GM06990 (cell line): Measurements from ENCODE around the gene RCAN1.

Source experiments
- DNase-seq: peaks from one replicate; pipeline ENCODE4 v3.0.0-alpha.2; 2011; ENCODE audit not compliant: insufficient read length; ENCODE audit errors: extremely low read depth
- H3K27me3 ChIP-seq: replicated peaks from 2 replicates; pipeline ENCODE4 v1.6.0; 2011; ENCODE audit warnings: low read length; ENCODE audit not compliant: control insufficient read depth, insufficient read depth
- H3K36me3 ChIP-seq: 2 replicates; pipeline ENCODE4 v1.5.1; 2011; ENCODE audit warnings: low read length; ENCODE audit not compliant: control insufficient read depth, insufficient read depth
- H3K4me3 ChIP-seq: replicated peaks from 2 replicates; pipeline ENCODE4 v1.5.1; 2011; ENCODE audit warnings: low read depth, mild to moderate bottlenecking, control low read depth, low read length
- CTCF ChIP-seq: IDR thresholded peaks from 2 replicates; pipeline ENCODE4 v1.5.1; 2011; ENCODE audit warnings: low read length, control low read depth, mild to moderate bottlenecking, inconsistent platforms; ENCODE audit not compliant: insufficient read depth, poor library complexity, severe bottlenecking

RCAN1 gene

GRCh38 chr21:34592120-34592955, 22.6 kb downstream of the RCAN1 start:
- H3K27me3 ChIP-seq: no peaks in the 10 kb centered on the region
- H3K36me3 ChIP-seq: no peaks in the 10 kb centered on the region
- DNase-seq: no peak
- no peak for TF ChIP-seq CTCF
- no peak overlapping the region for H3K4me3 ChIP-seq

GRCh38 chr21:34590520-34590919, 24.4 kb downstream of the RCAN1 start:
- Histone ChIP-seq H3K36me3 (no peaks in the 10 kb centered on the region), H3K4me3 (no peak overlapping the region), H3K27me3 (no peaks in the 10 kb centered on the region)
- DNase-seq: no peak
- TF ChIP-seq CTCF: no peak

- H3K4me3 ChIP-seq: no peak overlapping the region
- no peaks in the 10 kb centered on the region for H3K36me3 ChIP-seq
- no peak for TF ChIP-seq CTCF
- no peak for DNase-seq
- H3K27me3 ChIP-seq: no peaks in the 10 kb centered on the region
Measured at GRCh38 chr21:34589511-34590282, 25.2 kb downstream of the RCAN1 start.

- Histone ChIP-seq H3K36me3 (no peaks in the 10 kb centered on the region), H3K27me3 (no peaks in the 10 kb centered on the region), H3K4me3 (no peak overlapping the region)
- TF ChIP-seq CTCF: no peak
- DNase-seq: no peak
Measured at GRCh38 chr21:34583926-34584563, 30.9 kb downstream of the RCAN1 start.

- H3K4me3 ChIP-seq: no peak overlapping the region
- no peaks in the 10 kb centered on the region for H3K27me3 ChIP-seq
- peak; percentile 57 for TF ChIP-seq CTCF
- DNase-seq: peak; percentile 20
- no peaks in the 10 kb centered on the region for H3K36me3 ChIP-seq
Measured at GRCh38 chr21:34582506-34583150, 32.3 kb downstream of the RCAN1 start.
